ENCODE data around the gene HIC2. TPM values are rescaled to one million over a fixed set of nuclear protein-coding genes. Genes with fewer than 3 reads are reported as not detected.
A peak's percentile ranks its signal among the peaks of the same experiment; 100 is the strongest.
"Not testable (repeated sequence)": the region's sequence is repeated elsewhere in the genome, so short reads cannot be mapped to it uniquely, and the experiment has no call there.

HIC2 gene
- total and polyA plus RNA-seq, 9 of the 15 experiments (the other 6 are each of a cell fraction or from before 2014, with no cell fraction given): 1.7 to 117 (median 35.5) TPM

- POLR2A ChIA-PET; in situ Hi-C loops (cut with MboI); H2AFZ ChIP-seq (ENCODE audit: low read depth, low read length); FAIRE-seq; H3K4me2 ChIP-seq (ENCODE audit: insufficient read depth, low read length); CTCF ChIA-PET (ENCODE audit: low intra/inter-chr PET ratio); H3K27me3 ChIP-seq (ENCODE audit: control insufficient read depth in 2 of 2, insufficient read depth in 2 of 2, low read length in 2 of 2); H3K27ac ChIP-seq (ENCODE audit: extremely low read depth, low read depth, low read length); ATAC-seq; H3K4me3 ChIP-seq; intact Hi-C loops (cut with micrococcal nuclease); H4K20me1 ChIP-seq (replicated peaks; ENCODE audit: control insufficient read depth, insufficient read depth, low read length); H3K36me3 ChIP-seq (ENCODE audit: control insufficient read depth, insufficient read depth, low read length); H3K9me1 ChIP-seq (ENCODE audit: control insufficient read depth, insufficient read depth, low read length); H3K4me1 ChIP-seq (replicated peaks in 1 of 2; ENCODE audit: control insufficient read depth in 2 of 2, insufficient read depth in 2 of 2, low read length in 2 of 2); BruUV-seq (replicated peaks); H3K9ac ChIP-seq (ENCODE audit: insufficient read depth in 1 of 2, low read depth in 2 of 2, low read length in 2 of 2); H3K79me2 ChIP-seq (ENCODE audit: control insufficient read depth, insufficient read depth, low read length); H3K9me3 ChIP-seq (replicated peaks; ENCODE audit: control insufficient read depth, insufficient read depth, low read depth, low read length): not testable (repeated sequence)
- WGBS (ENCODE audit: insufficient coverage, low coverage, missing lambda C conversion rate): 4% methylated on average over 4 of the region's 12 CpGs
- peak in 1 of 4 experiments; percentile 0 for DNase-seq (ENCODE audit: extremely low read depth in 1 of 4, low spot score in 3 of 4)
These were observed 48.4 kb upstream of the HIC2 start for GRCh38 chr22:21368603-21369310.

GRCh38 chr22:21375880-21376279 is 41.3 kb upstream of the HIC2 start:
- H3K9ac ChIP-seq (ENCODE audit: insufficient read depth in 1 of 2, low read depth in 2 of 2, low read length in 2 of 2); H2AFZ ChIP-seq (ENCODE audit: low read depth, low read length); H3K27me3 ChIP-seq (ENCODE audit: control insufficient read depth in 2 of 2, insufficient read depth in 2 of 2, low read length in 2 of 2); H3K4me3 ChIP-seq; H4K20me1 ChIP-seq (replicated peaks; ENCODE audit: control insufficient read depth, insufficient read depth, low read length); POLR2A ChIA-PET; H3K9me1 ChIP-seq (ENCODE audit: control insufficient read depth, insufficient read depth, low read length); CTCF ChIA-PET (ENCODE audit: low intra/inter-chr PET ratio); BruUV-seq (replicated peaks); intact Hi-C loops (cut with micrococcal nuclease); H3K9me3 ChIP-seq (replicated peaks; ENCODE audit: control insufficient read depth, insufficient read depth, low read depth, low read length); FAIRE-seq; H3K4me2 ChIP-seq (ENCODE audit: insufficient read depth, low read length); H3K79me2 ChIP-seq (ENCODE audit: control insufficient read depth, insufficient read depth, low read length); H3K4me1 ChIP-seq (replicated peaks in 1 of 2; ENCODE audit: control insufficient read depth in 2 of 2, insufficient read depth in 2 of 2, low read length in 2 of 2); H3K36me3 ChIP-seq (ENCODE audit: control insufficient read depth, insufficient read depth, low read length); H3K27ac ChIP-seq (ENCODE audit: extremely low read depth, low read depth, low read length); DNase-seq (ENCODE audit: extremely low read depth in 1 of 4, low spot score in 3 of 4): not testable (repeated sequence)
- no CpG with 5 or more reads among the region's 4 CpGs for WGBS (ENCODE audit: insufficient coverage, low coverage, missing lambda C conversion rate)
- in situ Hi-C loops (cut with MboI): loop anchor here (5.0 kb wide), 1 partner anchor 181 kb away; no protein-coding TSS in a partner anchor
- peak; percentile 31; the same call in 2 of the 3 replicates for ATAC-seq

- not testable (repeated sequence) for H3K9me3 ChIP-seq (replicated peaks; ENCODE audit: control insufficient read depth, insufficient read depth, low read depth, low read length)
These were observed 33.3 kb upstream of the HIC2 start, which contains the start of gene RIMBP3B for GRCh38 chr22:21383701-21384467. RIMBP3B (plus strand) TSS chr22:21383751; CDS start chr22:21383859, 108 bp downstream.

More at GRCh38 chr22:21383701-21384467, 33.3 kb upstream of the HIC2 start, which contains the start of gene RIMBP3B:
- H2AFZ ChIP-seq (ENCODE audit: low read depth, low read length); H3K27me3 ChIP-seq (ENCODE audit: control insufficient read depth in 2 of 2, insufficient read depth in 2 of 2, low read length in 2 of 2); BruUV-seq (replicated peaks); H4K20me1 ChIP-seq (replicated peaks; ENCODE audit: control insufficient read depth, insufficient read depth, low read length); in situ Hi-C loops (cut with MboI); H3K36me3 ChIP-seq (ENCODE audit: control insufficient read depth, insufficient read depth, low read length); H3K9ac ChIP-seq (ENCODE audit: insufficient read depth in 1 of 2, low read depth in 2 of 2, low read length in 2 of 2); CTCF ChIA-PET (ENCODE audit: low intra/inter-chr PET ratio); H3K79me2 ChIP-seq (ENCODE audit: control insufficient read depth, insufficient read depth, low read length); H3K9me1 ChIP-seq (ENCODE audit: control insufficient read depth, insufficient read depth, low read length); H3K4me1 ChIP-seq (replicated peaks in 1 of 2; ENCODE audit: control insufficient read depth in 2 of 2, insufficient read depth in 2 of 2, low read length in 2 of 2); H3K4me2 ChIP-seq (ENCODE audit: insufficient read depth, low read length); H3K27ac ChIP-seq (ENCODE audit: extremely low read depth, low read depth, low read length); FAIRE-seq; H3K4me3 ChIP-seq; intact Hi-C loops (cut with micrococcal nuclease); DNase-seq (ENCODE audit: extremely low read depth in 1 of 4, low spot score in 3 of 4); POLR2A ChIA-PET: not testable (repeated sequence)
- ATAC-seq: peak; percentile 88
- no CpG with 5 or more reads among the region's 91 CpGs for WGBS (ENCODE audit: insufficient coverage, low coverage, missing lambda C conversion rate)

Data from K562 (cell line).